ENCODE data around the gene WNK1.

WNK1 gene

GRCh38 chr12:936377-937345 lies 184.3 kb downstream of the WNK1 start:
- DNase-seq = no peak
- intact Hi-C loops (cut with DNase I) = no loop called here

GRCh38 chr12:938810-939209 lies 186.4 kb downstream of the WNK1 start:
- no peak for DNase-seq
- intact Hi-C loops (cut with DNase I) = no loop called here

GRCh38 chr12:943051-943450 lies 190.7 kb downstream of the WNK1 start:
- intact Hi-C loops (cut with DNase I) = no loop called here
- no peak for DNase-seq

GRCh38 chr12:944211-944610 lies 191.8 kb downstream of the WNK1 start:
- intact Hi-C loops (cut with DNase I) = no loop called here
- no peak for DNase-seq

- no peak for DNase-seq
- intact Hi-C loops (cut with DNase I) = no loop called here
These were observed 193.8 kb downstream of the WNK1 start for GRCh38 chr12:946212-946611.

GRCh38 chr12:946631-947030 lies 194.3 kb downstream of the WNK1 start:
- DNase-seq = no peak
- intact Hi-C loops (cut with DNase I) = no loop called here

- DNase-seq = no peak
- intact Hi-C loops (cut with DNase I) = loop anchor here (2.0 kb wide), 1 partner anchor 133 kb away; no protein-coding TSS in a partner anchor
These were observed 195.9 kb downstream of the WNK1 start for GRCh38 chr12:948238-948637.

- peak; percentile 94 to 99 (median 97) for DNase-seq
These were observed 197.2 kb downstream of the WNK1 start, which contains the start of gene RAD52 for GRCh38 chr12:949453-950191. RAD52 (minus strand) TSS chr12:949694; CDS start chr12:933058, 16,636 bp downstream.

GRCh38 chr12:951176-951575 lies 198.8 kb downstream of the WNK1 start:
- intact Hi-C loops (cut with DNase I) = loop anchor here (2.0 to 5.0 kb wide), 2 partner anchors 40 to 141 kb away; partner anchors contain the start of gene ERC1
- DNase-seq = no peak

More at GRCh38 chr12:949453-950191, 197.2 kb downstream of the WNK1 start, which contains the start of gene RAD52:
- intact Hi-C loops (cut with DNase I) = loop anchor here (1.0 to 5.0 kb wide), 5 partner anchors 41 to 380 kb away; partner anchors contain the start of gene ERC1

- no peak for DNase-seq
- intact Hi-C loops (cut with DNase I) = loop anchor here (5.0 kb wide), 1 partner anchor 139 kb away; no protein-coding TSS in a partner anchor
These were observed 201.4 kb downstream of the WNK1 start for GRCh38 chr12:953776-954175.

GRCh38 chr12:954741-955140 lies 202.4 kb downstream of the WNK1 start:
- no peak for DNase-seq
- intact Hi-C loops (cut with DNase I) = loop anchor here (5.0 kb wide), 1 partner anchor 138 kb away; no protein-coding TSS in a partner anchor

- intact Hi-C loops (cut with DNase I) = no loop called here
- DNase-seq = no peak
These were observed 203.6 kb downstream of the WNK1 start for GRCh38 chr12:955939-956338.

- DNase-seq = no peak
- intact Hi-C loops (cut with DNase I) = no loop called here
These were observed 206.3 kb downstream of the WNK1 start for GRCh38 chr12:958588-959123.

All from posterior cingulate gyrus (tissue), 11 donors.